NK-92 (cell line): ENCODE measurements around the gene ALAD.
A peak's percentile ranks its signal among the peaks of the same experiment; 100 is the strongest.
"Not testable (repeated sequence)": the region's sequence is repeated elsewhere in the genome, so short reads cannot be mapped to it uniquely, and the experiment has no call there.

Experiments used
- DNase-seq: peaks from one replicate; lab custom pipeline; 2025; ENCODE audit not compliant: unreplicated experiment; lab: John Stamatoyannopoulos, UW

Gene ALAD

DNA sequence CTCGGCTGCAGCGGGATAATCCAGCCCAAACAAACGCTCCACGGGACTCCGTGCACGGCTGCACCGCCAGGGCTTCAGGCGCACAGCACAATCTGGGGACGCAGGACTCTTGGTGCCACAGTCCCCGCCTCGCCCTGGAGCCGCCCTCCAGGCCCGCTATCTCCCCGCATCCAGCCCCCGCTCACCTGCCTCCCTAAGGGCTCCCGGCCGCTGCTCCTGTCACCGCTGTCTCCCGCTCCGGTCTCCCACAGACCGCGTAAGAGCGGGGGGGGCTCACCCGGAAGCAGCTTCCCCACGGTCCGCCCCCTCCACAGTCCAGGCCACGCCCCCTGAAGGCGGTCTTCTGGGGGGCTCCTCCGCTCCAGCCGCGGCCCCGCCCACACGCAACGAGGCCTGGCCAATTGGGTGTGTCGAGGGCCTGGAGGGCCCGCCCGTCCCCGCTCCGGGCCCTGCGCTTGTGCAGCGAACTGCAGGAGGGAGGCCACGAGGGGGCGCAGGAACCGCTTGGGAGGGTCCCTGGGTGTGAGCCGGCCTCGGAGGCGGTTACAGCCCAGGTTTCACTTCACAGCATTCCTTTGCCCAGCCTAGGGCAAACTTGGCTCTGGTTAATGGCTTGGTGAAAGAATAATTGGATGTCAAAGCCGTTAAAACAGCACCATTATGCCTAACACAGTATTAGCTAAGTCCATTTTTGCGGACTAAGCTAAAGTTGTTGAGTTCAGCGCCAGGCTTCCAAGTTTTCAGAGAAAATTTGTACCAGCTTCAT, at the start of gene ALAD:
ALAD (minus strand) TSS at position 258 of the 766 bp plus-strand sequence. CDS start 7,725 bp downstream, outside the sequence.
- DNase-seq = peak; percentile 90

DNA sequence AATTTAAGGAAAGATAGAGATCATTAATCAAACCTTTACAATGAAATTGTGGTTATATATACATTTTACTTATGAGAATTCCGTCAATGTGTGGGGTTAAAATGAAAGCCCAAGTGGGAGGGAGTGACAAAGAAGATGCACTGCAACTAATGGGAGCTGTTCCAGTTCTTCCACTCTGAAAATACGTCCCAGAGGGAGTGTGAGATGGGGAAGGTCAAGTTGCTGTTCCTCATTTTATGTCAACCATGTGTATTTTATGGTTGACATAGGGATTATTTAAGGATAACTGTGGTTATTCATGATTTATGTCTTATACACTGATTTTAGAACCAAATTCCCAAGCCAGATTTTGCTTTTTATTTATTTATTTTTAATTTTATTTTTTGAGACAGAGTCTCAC, 48.3 kb upstream of the ALAD start:
- DNase-seq = no peak

DNA sequence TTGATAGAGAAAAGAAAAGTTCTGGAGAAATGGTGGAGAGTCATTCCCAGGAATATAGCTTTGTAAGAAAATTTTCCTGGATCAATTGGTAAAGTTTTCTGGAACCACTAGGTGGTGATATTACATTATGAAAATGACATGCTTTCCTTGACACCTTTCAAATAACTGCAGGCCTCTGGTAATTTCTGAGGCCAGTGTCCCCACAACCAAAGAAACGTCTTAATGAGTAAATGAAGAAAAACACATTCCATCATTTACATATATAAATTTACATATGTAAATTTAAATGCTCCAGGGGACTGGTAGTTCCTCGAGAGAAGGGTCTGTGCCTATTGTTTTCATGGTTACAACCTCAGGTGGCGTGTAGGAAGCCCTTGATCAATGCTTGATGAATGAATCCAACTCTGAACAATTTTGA, 45.2 kb upstream of the ALAD start:
- no peak for DNase-seq

DNA sequence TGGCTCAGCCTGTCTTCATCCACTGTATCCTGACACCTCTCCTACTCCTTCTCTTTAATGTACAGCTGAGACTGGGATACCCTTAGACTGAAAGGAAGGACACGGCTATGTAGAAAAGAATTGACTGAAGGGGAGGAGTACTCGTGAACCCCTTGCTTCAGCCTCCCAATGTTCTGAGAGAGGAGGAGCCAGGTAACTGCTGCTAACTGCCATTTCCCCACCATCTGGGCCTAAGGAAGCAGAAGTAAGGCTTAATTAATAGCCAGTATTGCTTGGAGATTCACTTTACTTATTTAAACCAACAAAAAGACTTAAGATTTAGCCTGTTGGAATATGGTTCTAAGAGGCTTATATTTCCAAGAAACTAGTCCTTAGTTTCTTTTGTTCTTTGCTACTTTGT, 43.7 kb upstream of the ALAD start:
- no peak for DNase-seq

DNA sequence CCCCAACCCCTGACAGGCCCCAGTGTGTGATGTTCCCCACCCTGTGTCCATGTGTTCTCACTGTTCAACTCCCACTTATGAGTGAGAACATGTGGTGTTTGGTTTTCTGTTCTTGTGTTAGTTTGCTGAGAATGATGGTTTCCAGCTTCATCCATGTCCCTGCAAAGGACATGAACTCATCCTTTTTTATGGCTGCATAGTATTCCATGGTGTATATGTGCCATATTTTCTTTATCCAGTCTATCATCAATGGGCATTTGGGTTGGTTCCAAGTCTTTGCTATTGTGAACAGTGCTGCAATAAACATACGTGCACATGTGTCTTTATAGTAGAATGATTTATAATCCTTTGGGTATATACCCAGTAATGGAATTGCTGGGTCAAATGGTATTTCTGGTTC, 36.6 kb upstream of the ALAD start:
- DNase-seq = not testable (repeated sequence)

DNA sequence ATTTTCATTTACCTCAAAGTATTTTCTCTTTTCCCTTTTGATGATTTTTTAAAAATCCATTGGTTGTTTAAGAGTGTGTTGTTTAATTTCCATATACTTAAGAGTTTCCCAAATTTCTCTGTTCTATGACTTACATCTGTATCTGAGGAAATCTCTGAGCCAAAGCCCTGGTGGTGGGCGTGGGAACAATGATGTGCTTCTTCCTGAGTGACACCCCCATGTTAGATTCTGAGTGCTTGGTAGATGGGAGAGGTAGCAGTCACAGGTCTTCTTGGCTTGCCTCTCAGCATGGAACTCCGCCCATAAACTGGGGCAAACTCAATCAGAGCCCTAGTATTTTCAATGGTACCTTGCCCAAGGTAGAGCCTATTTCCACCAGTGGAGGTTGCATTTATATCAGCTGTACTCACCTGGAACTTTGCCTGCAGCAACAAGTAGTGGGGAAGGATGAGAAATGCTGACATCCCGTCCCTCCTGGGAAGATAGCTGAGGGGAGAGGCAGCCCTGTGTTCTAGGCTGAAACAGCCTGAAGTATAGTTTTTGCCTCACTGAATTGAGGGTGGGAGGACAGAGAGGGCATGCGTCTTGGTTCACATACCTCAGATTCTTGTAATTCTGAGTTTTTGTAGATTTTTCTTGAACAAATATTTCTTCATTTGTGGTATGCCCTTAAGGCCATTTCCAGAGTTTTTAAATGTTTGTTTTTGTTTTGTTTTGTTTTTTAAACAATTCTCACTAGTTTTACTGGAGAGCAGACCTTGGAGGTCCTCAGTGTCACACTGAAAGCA, 35.8 kb upstream of the ALAD start:
- DNase-seq = no peak

DNA sequence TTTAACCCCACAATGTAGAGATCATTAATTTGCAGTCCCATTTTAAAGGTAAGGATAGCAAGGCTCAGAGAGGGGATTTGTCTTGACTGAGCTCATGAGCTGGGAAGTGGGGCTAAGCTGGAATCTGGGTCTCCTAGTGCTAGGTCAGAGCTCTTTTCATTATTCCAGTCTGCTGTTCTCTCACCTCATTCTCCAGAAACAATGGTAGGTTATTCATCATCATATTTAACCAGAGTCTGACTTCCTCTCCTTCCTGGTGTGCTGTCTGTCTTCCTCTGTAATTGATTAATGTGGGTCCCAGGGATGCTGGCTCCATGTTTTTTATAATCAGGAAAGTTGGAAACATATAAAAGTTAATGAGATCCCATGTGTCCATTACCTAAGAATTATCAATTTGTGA, 30.1 kb upstream of the ALAD start:
- no peak for DNase-seq

DNA sequence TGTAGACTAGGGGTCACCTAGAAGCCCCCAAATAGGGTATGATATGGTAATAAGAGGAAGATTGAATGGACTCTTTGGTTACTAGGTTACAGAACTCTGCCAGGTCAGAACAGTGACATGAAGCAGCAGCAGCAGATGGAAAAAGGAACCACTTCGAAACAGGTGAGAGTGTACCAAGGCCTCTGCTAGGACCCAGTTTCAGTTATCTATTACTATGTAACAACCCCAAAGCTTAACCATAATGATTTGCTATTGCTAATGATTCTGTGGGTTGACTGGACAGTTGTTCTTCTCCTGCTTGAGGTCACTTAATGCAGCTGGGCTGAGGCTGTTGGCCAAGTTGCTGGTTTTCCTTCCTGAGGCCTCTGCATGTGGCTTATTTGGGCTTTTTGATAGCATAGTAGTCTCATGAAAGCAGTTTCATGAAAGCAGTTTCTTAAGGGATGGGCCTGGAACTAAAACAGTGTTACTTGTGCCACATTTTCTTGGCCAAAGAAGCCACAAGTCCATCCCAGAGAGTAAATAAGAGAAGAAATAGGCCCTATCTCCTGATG, 27.1 kb upstream of the ALAD start:
- no peak for DNase-seq

DNA sequence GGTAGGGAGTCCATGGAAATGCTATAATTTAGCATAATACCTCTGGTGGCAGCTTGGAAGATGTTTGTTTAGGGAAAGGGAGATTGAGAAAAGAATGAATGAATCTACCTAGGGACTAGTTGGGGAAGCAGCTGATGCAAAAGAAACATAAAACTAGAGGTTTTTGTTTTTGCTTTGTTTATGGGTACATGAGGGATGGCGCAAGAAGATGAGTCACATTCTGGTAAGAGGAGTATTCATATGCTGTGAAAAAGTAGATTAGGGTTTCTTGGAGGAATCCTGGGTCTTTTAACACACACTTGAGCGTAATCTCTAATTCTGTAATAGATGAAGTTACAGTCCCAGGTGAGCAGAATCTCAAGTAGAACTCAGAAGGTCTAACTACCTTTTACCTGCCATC, 26.5 kb upstream of the ALAD start:
- DNase-seq = no peak

DNA sequence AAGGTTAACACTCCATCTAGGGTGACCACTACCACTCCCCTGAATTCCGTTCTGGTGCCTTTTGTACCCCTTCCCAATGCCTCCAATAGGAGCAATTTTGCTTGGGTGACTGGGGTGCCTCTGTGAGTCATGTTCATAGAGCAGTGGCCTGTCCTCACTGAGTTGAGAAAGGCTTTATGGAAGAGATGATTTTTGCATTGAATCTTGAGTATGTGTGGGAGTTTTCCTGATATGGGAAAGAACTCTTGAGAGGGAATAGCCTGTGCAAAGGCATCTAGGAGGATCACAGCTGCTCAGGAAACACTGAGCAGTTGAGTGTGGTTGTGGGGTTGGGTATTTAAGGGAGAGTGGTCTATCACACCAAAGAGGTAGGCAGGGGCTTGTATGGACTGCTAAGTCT, 25.6 kb upstream of the ALAD start:
- no peak for DNase-seq

DNA sequence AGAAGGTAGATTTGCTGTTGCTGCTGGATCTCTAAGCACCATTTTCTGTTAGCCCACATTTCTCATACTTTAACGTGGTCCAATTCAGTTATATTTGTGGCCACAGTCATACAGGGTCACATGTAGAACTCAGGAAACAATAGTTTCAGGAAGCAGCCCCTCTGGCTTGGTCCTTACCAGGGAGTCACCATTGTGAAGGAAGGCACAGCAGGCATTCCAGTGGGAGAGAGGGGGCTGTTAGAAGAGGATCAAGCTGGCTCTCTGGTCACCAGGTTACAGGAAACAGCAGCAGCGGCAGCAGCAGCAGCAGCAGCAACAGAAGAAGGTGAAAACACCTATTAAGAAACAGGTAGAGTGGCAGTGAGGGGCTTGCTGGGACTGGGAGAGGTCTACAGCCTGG, 24.0 kb upstream of the ALAD start:
- no peak for DNase-seq

DNA sequence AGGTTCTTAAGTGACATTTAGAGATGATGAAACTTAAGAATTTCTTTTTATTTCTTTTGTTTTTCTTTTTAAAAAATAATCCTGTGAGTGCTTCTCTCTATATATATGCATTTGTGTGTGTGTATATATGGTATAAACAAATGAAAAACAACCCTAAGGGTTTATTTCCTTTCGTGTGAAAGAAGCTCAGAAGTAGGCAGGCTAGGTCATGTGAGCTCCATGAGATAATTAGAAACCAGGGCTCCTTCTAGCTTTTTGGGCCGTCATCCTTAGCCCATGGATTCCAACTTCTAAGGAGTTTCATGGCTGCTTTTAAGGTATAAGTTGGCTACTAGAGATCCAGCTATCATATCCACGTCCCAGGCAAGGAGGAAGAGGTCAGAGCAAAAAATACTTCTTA, 20.6 kb upstream of the ALAD start:
- no peak for DNase-seq

DNA sequence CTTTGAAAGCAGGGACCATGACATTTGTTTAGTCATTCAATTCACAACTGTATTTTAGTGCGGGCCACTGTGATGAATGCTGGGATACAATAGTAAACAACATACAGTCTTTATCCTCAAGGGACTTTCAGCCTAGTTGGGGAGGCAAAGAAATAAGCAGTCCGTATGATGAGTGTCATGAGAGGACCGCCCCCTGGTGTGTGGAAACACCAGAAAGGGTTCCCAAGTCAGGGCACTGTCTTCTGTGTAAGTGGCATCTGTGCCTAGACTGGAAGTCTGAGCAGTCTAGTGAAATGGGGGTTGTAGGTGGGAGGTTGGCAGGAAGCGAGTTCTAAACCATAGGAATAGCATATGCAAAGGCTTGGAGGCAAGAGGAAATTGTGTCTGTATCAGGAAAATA, 16.3 kb upstream of the ALAD start:
- DNase-seq = no peak

DNA sequence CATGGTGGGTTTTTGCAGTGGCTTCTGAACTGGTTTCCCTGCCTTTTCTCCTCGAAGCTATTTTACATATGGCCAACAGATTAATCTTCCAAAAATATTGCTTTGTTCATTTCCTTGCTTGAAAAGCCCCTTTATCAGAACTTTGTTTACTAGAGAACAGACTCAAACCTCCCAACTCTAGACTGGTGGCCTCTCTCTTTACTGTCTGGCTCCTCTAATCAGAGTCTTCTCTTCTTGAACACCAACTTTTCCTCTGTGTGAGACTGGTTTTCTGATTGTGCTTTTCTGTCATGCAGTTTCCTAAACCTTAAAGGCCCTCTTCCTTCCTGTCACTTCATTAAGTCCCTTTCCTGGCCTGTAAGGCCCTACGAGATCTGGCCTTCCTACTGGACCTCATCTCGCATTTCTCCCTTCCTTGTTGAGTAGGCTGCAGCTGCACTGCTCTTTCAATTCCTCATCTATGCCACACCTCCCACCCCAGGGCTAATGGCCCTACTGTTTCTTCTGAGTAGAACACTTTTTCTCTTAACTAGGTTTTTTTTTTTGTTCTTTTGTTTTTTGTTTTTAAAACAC, 15.2 kb upstream of the ALAD start:
- no peak for DNase-seq

DNA sequence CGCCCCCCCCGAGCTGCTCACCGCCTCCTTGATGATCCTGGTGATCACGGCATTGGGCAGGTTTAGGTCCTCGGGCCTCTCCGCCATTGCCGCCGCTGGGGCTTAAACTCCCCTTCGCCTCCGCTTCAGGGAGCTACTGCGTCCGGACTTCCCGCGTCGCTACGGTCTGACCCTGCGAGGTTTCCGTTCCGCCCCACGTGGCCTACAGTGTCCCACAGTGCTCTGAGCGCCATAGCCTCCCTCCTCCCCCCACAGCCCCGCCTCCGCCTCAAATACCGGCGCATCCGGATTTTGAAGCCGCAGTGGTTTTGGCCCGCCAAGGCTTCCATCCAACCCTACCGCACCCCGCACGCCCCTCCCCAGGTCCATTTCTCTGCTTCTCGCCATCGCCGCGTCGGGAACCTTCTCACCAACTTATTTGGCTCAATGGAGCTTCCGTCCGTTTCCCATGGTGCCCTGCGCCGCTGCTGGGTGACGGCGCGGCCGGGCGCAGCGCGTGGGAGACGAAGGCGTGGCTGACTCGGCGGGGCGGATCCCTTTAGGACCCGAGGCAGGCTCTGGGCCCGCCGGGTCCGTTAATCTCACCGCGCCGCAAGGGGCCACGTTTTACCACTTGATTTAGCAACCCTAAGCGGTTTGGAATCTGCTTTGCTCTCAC, 9.3 kb upstream of the ALAD start, which contains the start of the genes C9orf43 and POLE3:
C9orf43 (plus strand) TSS at position 541 of the 658 bp plus-strand sequence. CDS start 2,747 bp downstream, outside the sequence.
POLE3 (minus strand) TSS at position 469 of the 658 bp plus-strand sequence; CDS start at position 87, 382 bp downstream.
- DNase-seq = peak; percentile 48

DNA sequence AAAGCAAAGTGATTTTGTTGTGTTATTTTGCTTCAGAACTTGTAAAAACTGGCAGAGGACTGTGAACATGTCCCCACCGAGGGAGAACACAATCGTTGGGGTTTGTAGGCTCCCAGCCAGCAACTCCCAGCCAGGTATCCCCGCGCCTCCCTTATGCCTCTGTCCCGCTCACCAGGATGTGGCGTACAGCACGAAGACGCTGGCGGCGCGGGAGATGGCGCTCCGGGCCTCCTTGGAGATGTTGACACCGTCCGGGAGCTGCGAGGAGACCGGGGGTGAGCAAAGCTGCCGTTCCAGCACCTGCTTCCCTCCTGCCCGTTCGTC, 8.8 kb upstream of the ALAD start:
- DNase-seq = no peak

DNA sequence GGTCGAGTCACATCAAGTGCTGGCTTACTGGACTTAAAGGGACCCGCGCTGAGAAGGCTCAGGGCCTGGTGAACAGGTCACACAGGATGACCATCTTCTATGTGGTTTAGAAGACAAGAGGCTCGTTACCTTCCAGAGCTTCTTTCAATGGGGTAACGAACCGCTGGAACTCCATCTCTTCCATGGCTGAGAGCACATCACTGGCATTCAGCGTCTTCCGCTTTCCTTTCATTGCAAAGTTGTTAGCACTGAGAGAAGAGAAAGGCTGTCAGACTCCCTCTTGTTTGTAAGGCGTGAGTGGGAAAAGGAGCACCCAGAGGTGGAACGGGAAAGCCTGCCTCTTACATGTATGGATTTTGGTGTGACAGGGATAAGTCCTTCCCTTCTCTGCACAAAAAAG, 8.4 kb upstream of the ALAD start:
- DNase-seq = no peak

DNA sequence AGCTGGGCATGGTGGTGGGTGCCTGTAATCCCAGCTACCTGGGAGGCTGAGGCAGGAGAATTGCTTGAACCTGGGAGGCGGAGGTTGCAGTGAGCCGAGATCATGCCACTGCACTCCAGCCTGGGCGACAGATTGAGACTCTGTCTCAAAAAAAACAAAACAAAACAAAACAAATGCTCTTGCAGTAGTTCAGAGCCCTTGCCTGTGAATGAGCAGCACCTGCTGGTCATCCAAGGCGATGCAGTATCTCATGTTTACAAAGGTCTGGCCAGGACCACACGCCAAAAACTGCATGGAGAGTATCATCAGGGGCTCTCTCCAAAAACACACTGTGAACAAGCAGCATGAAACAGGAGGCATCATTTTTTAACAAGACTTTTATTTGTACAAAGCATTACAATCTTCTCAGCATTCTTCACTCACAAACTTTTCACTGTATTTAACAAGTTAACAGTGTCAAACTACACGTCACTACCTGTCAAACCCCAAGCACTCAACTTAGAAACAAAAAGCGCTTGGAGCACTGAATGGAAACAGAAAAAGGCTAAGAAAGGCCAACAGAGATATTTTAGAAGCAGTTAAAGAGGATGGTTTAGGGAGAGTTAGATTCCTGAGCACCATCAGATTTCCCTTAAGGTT, 5.9 kb upstream of the ALAD start:
- DNase-seq = not testable (repeated sequence)

DNA sequence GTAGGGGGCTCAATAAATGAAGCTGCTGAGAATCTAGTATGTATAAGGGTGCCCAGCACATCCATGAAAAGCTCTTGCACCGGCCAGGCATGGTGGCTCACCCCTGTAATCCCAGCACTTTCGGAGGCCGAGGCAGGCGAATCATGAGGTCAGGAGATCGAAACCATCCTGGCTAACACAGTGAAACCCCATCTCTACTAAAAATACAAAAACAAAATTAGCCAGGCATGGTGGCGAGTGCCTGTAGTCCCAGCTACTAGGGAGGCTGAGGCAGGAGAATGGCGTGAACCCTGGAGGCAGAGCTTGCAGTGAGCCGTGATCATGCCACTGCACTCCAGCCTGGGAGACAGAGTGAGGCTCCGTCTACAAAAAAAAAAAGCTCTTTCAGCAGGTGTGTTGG, 5.3 kb upstream of the ALAD start:
- DNase-seq = not testable (repeated sequence)

DNA sequence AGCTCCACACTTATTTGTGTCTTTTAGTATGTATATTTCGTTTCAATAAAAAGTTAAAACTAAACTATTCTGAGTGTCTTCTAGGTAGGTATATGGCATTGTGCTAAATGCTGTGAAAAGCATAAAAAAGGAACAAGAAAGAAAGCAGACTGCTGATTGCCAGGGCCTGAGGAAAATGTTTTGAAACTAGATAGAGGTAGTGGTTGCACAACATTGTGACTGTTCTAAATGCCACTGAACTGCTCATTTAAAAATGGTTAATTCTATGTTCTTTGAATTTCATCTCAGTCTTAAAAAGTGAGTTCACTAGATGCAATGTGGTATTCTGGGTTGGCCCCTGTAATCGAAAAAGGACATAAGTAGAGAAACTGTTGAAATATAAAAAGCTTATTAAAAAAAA, 2.6 kb upstream of the ALAD start:
- DNase-seq = no peak
